Erythroblast (primary cell): ENCODE data around the gene LAMC2.

ENCODE experiments used
- GATA1 ChIP-seq: IDR thresholded peaks from 2 replicates; pipeline ENCODE4 v1.6.1; 2011; ENCODE audit warnings: low read depth, mild to moderate bottlenecking, control low read depth, low read length, moderate library complexity
- POLR2A ChIP-seq: IDR thresholded peaks from 2 replicates; pipeline ENCODE4 v1.6.1; 2011; ENCODE audit warnings: mild to moderate bottlenecking, low read length

GRCh38 chr1:183215076-183215720 is 29.1 kb downstream of the LAMC2 start:
- TF ChIP-seq POLR2A = no peak
- no peak for TF ChIP-seq GATA1
